Vagina (tissue), 2 donors: Measurements from ENCODE around the gene BTBD3.

Source experiments
- POLR2A ChIP-seq, 2 donors: fragments of 450-650 bp; IDR thresholded peaks; one replicate each; pipeline ENCODE4 v1.6.1; 2017; ENCODE audit warnings: antibody characterized with exemption in 2 of 2, mild to moderate bottlenecking in 2 of 2, moderate library complexity in 2 of 2
- TF ChIP-seq, protein P1 (sequence below), 3 experiments: fragments of 450-650 bp in 2 of 3; fragments of 200-600 bp in 1 of 3; sonication (generic) in 1 of 3; IDR thresholded peaks; one replicate each; pipeline ENCODE4 v1.5.1; 2017 to 2019; ENCODE audit warnings: antibody characterized with exemption in 3 of 3, mild to moderate bottlenecking in 2 of 3, moderate library complexity in 2 of 3

GRCh38 chr20:11952639-11953038 is 34.9 kb downstream of the BTBD3 start:
- no peak for TF ChIP-seq POLR2A (IDR thresholded peaks at IDR 0.05)
- TF ChIP-seq, protein P1, sequence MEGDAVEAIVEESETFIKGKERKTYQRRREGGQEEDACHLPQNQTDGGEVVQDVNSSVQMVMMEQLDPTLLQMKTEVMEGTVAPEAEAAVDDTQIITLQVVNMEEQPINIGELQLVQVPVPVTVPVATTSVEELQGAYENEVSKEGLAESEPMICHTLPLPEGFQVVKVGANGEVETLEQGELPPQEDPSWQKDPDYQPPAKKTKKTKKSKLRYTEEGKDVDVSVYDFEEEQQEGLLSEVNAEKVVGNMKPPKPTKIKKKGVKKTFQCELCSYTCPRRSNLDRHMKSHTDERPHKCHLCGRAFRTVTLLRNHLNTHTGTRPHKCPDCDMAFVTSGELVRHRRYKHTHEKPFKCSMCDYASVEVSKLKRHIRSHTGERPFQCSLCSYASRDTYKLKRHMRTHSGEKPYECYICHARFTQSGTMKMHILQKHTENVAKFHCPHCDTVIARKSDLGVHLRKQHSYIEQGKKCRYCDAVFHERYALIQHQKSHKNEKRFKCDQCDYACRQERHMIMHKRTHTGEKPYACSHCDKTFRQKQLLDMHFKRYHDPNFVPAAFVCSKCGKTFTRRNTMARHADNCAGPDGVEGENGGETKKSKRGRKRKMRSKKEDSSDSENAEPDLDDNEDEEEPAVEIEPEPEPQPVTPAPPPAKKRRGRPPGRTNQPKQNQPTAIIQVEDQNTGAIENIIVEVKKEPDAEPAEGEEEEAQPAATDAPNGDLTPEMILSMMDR (IDR thresholded peaks at IDR 0.05), result no peak
